Measurements from ENCODE around the gene AGA. TPM values are rescaled to one million over a fixed set of nuclear protein-coding genes. Genes with fewer than 3 reads are reported as not detected.

Gene AGA
- total and polyA plus RNA-seq, 2 of the 8 experiments (the other 6 are each of a cell fraction or from before 2014, with no cell fraction given), result 8.5 to 11.6 TPM

DNA sequence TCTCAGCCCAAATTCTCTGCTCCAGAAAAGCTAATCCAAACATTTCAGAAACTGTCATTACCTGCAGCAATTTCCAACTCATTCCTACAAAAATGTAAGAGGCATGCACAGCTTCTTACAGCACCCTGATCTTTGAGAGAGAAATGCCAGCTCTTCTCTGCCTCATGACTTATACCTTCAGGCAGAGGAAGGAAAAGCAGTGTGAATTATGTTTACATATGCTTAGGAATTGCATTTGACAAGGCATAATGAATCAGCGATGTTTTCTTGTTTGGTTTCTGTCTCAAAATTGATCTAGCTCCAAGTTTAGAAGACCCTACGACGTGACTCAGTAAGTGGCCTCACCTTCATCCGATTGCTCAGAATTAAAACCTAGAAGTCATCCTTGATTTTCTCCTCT lies 21.8 kb upstream of the AGA start:
- H3K4me2 ChIP-seq (ENCODE audit: insufficient read depth in 1 of 2, low read depth in 2 of 2, low read length in 2 of 2), result no peak overlapping the region
- TF ChIP-seq CHD1 (IDR thresholded peaks at IDR 0.05; ENCODE audit: low read depth, low read length), result no peak
- TF ChIP-seq, protein P1, sequence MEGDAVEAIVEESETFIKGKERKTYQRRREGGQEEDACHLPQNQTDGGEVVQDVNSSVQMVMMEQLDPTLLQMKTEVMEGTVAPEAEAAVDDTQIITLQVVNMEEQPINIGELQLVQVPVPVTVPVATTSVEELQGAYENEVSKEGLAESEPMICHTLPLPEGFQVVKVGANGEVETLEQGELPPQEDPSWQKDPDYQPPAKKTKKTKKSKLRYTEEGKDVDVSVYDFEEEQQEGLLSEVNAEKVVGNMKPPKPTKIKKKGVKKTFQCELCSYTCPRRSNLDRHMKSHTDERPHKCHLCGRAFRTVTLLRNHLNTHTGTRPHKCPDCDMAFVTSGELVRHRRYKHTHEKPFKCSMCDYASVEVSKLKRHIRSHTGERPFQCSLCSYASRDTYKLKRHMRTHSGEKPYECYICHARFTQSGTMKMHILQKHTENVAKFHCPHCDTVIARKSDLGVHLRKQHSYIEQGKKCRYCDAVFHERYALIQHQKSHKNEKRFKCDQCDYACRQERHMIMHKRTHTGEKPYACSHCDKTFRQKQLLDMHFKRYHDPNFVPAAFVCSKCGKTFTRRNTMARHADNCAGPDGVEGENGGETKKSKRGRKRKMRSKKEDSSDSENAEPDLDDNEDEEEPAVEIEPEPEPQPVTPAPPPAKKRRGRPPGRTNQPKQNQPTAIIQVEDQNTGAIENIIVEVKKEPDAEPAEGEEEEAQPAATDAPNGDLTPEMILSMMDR (IDR thresholded peaks at IDR 0.05; ENCODE audit: control extremely low read depth in 1 of 3, insufficient read depth in 1 of 3, low read depth in 1 of 3, low read length in 3 of 3), result no peak
- H3K9ac ChIP-seq (replicated peaks in 1 of 4; ENCODE audit: extremely low read depth in 1 of 4, low read depth in 3 of 4, low read length in 3 of 4), result no peak overlapping the region
- no peak overlapping the region for H2BK12ac ChIP-seq (ENCODE audit: low read depth, low read length)
- CTCF ChIA-PET (ENCODE audit: partially characterized antibody), result interaction anchor here (0.5 to 1.2 kb wide), 4 partner anchors 8 to 111 kb away, joined by 3 to 9 read pairs (median 4); no protein-coding TSS in a partner anchor
- H3K79me1 ChIP-seq (ENCODE audit: low read depth, low read length), result no peaks in the 10 kb centered on the region
- H3K18ac ChIP-seq (ENCODE audit: extremely low read depth, low read length), result no peak overlapping the region
- no peak overlapping the region for H2AFZ ChIP-seq (ENCODE audit: low read length)
- DNase-seq (ENCODE audit: low read depth in 1 of 2, low spot score in 2 of 2) (no peak), FAIRE-seq (no peak)
- no peak overlapping the region for H2BK20ac ChIP-seq (ENCODE audit: low read length)
- no peak overlapping the region for H4K8ac ChIP-seq (ENCODE audit: extremely low read depth, insufficient read depth, low read length)
- no peak overlapping the region for H3K56ac ChIP-seq (replicated peaks; ENCODE audit: insufficient read length, low read depth, low read length)
- no peak overlapping the region for H2BK120ac ChIP-seq (replicated peaks; ENCODE audit: low read depth, low read length)
- no peaks in the 10 kb centered on the region; a peak in 1 of 7 replicates for H3K4me1 ChIP-seq (replicated peaks in 1 of 4; ENCODE audit: control insufficient read depth in 3 of 4, insufficient read depth in 4 of 4, low read length in 3 of 4)
- H3K23me2 ChIP-seq (ENCODE audit: low read depth, low read length), result no peaks in the 10 kb centered on the region
- no peak overlapping the region for H3K4ac ChIP-seq (replicated peaks; ENCODE audit: insufficient read length, low read depth, low read length)
- H4K20me1 ChIP-seq (replicated peaks in 1 of 2; ENCODE audit: control insufficient read depth in 1 of 2, insufficient read depth in 2 of 2, low read length in 2 of 2), result no peaks in the 10 kb centered on the region
- H3K79me2 ChIP-seq (ENCODE audit: control insufficient read depth in 1 of 2, insufficient read depth in 2 of 2, low read length in 2 of 2), result no peaks in the 10 kb centered on the region
- no peak overlapping the region for H3K14ac ChIP-seq (ENCODE audit: insufficient read length)
- H3K27ac ChIP-seq (ENCODE audit: low read depth, low read length), result no peak overlapping the region
- POLR2A ChIA-PET (ENCODE audit: partially characterized antibody), result no interaction called here
- no peak overlapping the region for H4K5ac ChIP-seq (ENCODE audit: insufficient read length, low read depth, low read length)
- no peaks in the 10 kb centered on the region for H3K36me3 ChIP-seq (ENCODE audit: control insufficient read depth in 2 of 4, insufficient read depth in 4 of 4, low read length in 3 of 4)
- H2AK5ac ChIP-seq (ENCODE audit: low read depth, low read length), result no peak overlapping the region
- no peak overlapping the region for H2BK5ac ChIP-seq (ENCODE audit: low read depth, low read length)
- no peak overlapping the region for H3K23ac ChIP-seq (ENCODE audit: insufficient read length)
- H3K4me3 ChIP-seq (ENCODE audit: extremely low read depth in 1 of 4, insufficient read depth in 2 of 4, low read depth in 3 of 4, low read length in 4 of 4), result no peak overlapping the region
- H4K91ac ChIP-seq (replicated peaks; ENCODE audit: insufficient read length, low read length), result no peak overlapping the region
- H2BK15ac ChIP-seq (ENCODE audit: low read length), result no peak overlapping the region
- 94% methylated on average over 4 of the region's 4 CpGs; no CpG with 5 or more reads in 1 of the 2 experiments for WGBS, 2 experiments (ENCODE audit: extremely low coverage in 1 of 2, insufficient coverage in 1 of 2, insufficient read length in 1 of 2, insufficient replicate concordance in 2 of 2, low coverage in 1 of 2, low lambda C conversion rate in 2 of 2, missing lambda C conversion rate in 1 of 2)
- H3K27me3 ChIP-seq (replicated peaks in 1 of 4; ENCODE audit: control insufficient read depth in 3 of 4, extremely low read depth in 1 of 4, insufficient read depth in 3 of 4, low read length in 3 of 4), result no peaks in the 10 kb centered on the region
- no peaks in the 10 kb centered on the region for H3K9me3 ChIP-seq (ENCODE audit: insufficient read depth in 2 of 2, low read depth in 1 of 2, low read length in 1 of 2)
